Posterior cingulate gyrus (tissue), 11 donors: ENCODE data around the gene G6PC2.

ENCODE experiments used
- DNase-seq, 10 donors: peaks; one replicate each; pipeline versions ENCODE4 v3.0.0 to v3.0.0-alpha.2; 2020 to 2021; ENCODE audit warnings: mixed read lengths in 3 of 10
- intact Hi-C: fragments of 100-400 bp; cut with DNase I; formaldehyde crosslinking; loops from one replicate; pipeline ENCODE4 v1.15.1; 2023

The G6PC2 gene

GRCh38 chr2:168941297-168941696 lies 40.2 kb downstream of the G6PC2 start:
- intact Hi-C loops, result no loop called here
- no peak for DNase-seq

GRCh38 chr2:168944065-168944464 lies 43.0 kb downstream of the G6PC2 start:
- DNase-seq, result no peak
- intact Hi-C loops, result no loop called here

- no peak for DNase-seq
- intact Hi-C loops, result no loop called here
Measured at GRCh38 chr2:168945508-168945907, 44.4 kb downstream of the G6PC2 start.

DNA sequence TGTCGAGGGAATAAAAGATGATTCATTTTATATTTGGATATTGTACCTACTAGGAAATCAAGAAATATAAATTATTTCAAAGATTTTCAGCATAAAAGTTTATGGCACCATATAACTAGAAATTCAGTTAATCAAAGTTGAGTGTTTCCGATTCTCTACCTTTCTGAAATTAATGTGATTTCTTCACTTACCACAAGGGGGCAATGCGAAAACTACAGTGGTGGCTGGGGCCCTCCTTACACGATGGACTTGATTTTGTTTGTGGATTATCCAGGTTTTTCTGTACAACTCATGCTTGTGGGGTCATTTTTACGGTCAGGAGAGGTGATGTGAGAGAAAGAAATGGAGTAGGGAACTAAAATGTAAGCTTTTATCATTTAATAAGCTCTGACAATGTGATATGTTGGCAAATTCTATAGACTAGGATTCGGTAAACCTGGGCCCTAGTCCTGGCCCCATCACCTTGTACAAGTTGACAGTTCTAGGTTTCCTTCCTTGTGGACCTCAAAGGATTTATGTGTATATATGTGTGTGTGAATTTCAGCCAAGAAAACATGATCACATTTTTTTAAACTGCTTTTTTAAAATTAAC lies 47.6 kb downstream of the G6PC2 start:
- no peak for DNase-seq
- intact Hi-C loops, result no loop called here

GRCh38 chr2:168949324-168949723 lies 48.2 kb downstream of the G6PC2 start:
- no peak for DNase-seq
- intact Hi-C loops, result no loop called here

DNA sequence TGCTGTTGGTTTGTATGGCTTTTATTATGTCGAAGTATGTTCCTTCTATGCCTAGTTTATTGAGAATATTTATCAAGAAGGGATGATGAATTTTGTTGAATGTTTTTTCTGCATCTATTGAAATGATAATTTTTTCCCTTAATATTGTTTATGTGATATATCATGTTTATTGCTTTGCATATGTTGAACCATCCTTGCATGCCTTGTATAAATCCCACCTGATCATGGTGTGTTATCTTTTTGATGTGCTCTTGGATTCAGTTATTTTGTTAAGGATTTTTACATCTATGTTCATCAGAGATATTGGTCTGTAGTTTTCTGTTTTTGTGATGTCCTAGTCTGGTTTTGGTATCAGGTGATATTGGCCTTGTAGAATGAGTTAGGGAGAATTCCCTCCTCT lies 50.8 kb downstream of the G6PC2 start:
- intact Hi-C loops, result no loop called here
- no peak for DNase-seq

DNA sequence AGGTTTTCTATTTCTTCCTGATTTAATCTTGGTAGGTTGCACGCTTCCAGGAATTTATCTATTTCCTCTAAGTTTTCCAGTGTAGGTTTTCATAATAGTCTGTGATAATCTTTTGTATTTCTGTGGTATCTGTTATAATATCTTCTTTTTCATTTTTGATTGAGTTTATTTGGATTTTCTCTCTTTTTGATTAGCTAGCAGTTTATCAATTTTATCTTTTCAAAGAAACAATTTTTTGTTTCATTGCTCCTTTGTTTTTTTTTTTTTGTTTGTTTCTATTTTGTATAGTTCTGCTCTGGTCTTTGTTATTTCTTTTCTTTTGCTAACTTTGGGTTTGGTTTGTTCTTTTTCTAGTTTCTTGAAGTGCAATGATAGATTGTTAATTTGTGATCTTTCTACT lies 51.3 kb downstream of the G6PC2 start:
- no peak for DNase-seq
- intact Hi-C loops, result no loop called here

GRCh38 chr2:168954256-168954655 lies 53.2 kb downstream of the G6PC2 start:
- intact Hi-C loops, result no loop called here
- no peak for DNase-seq

DNA sequence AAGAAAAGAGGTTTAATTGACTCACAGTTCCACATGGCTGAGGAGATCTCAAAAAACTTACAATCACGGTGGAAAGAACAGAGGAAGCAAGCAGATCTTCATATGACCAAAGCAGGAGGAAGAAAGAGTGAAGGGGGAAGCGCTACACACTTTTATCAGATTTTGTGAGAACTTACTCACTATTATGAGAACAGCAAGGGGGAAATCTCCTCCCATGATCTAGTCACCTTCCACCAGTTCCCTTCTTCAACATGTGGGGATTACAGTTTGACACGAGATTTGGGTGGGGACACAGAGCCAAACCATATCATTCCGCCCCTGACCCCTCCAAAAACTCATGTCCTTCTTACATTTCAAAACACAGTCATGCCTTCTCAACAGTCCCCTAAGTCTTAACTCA lies 54.2 kb downstream of the G6PC2 start:
- DNase-seq, result no peak
- intact Hi-C loops, result no loop called here

DNA sequence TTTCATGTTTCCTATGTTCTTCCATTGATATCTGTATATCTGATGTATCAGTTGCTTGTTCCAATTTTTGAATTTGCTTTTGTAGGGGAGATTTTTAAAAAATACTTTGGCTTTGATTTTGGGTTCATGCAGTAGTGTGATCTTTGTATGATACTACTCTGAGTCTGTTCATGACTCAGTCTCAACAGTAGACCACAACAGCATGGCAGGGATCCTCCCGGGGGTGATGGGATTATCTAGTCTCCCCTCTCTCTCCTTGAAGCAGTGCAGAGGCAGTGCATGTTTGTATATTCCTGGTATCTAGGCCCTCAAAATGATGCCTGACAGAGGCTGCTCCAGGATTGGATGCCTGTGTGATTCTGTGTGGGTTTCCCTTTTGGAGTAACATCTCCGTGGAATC lies 55.3 kb downstream of the G6PC2 start:
- intact Hi-C loops, result no loop called here
- no peak for DNase-seq
